Middle frontal gyrus (tissue), 1 donor: ENCODE measurements around the gene RPL18.
"Not testable (repeated sequence)": the region's sequence is repeated elsewhere in the genome, so short reads cannot be mapped to it uniquely, and the experiment has no call there.

Experiments
- DNase-seq: peaks from one replicate; pipeline ENCODE4 v3.0.0-alpha.2; 2015; ENCODE audit warnings: low spot score; ENCODE audit errors: extremely low spot score

The RPL18 gene

GRCh38 chr19:48644839-48645619 lies 26.1 kb upstream of the RPL18 start:
- peak; percentile 52 for DNase-seq

GRCh38 chr19:48644355-48644754 lies 25.4 kb upstream of the RPL18 start:
- DNase-seq: no peak

- DNase-seq: no peak
These were observed 23.9 kb upstream of the RPL18 start for GRCh38 chr19:48642862-48643261.

- no peak for DNase-seq
These were observed 22.9 kb upstream of the RPL18 start for GRCh38 chr19:48641850-48642249.

- DNase-seq: no peak
These were observed 20.8 kb upstream of the RPL18 start for GRCh38 chr19:48639483-48640375.

- no peak for DNase-seq
These were observed 19.9 kb upstream of the RPL18 start for GRCh38 chr19:48638831-48639381.

GRCh38 chr19:48637948-48638830 lies 19.2 kb upstream of the RPL18 start:
- peak; percentile 61 for DNase-seq

GRCh38 chr19:48637449-48637947 lies 18.5 kb upstream of the RPL18 start:
- DNase-seq: peak; percentile 99

- DNase-seq: no peak
These were observed 18.0 kb upstream of the RPL18 start, which contains the start of gene DBP for GRCh38 chr19:48636859-48637448. Gene DBP, minus strand, starts transcription at chr19:48637379. Its CDS starts 385 bp downstream, at chr19:48636994.

GRCh38 chr19:48635966-48636858 lies 17.2 kb upstream of the RPL18 start:
- DNase-seq: no peak

GRCh38 chr19:48635263-48635965 lies 16.4 kb upstream of the RPL18 start:
- no peak for DNase-seq

GRCh38 chr19:48634424-48635262 lies 15.7 kb upstream of the RPL18 start:
- DNase-seq: peak; percentile 87

GRCh38 chr19:48634036-48634342 lies 15.0 kb upstream of the RPL18 start:
- no peak for DNase-seq

- DNase-seq: no peak
These were observed 14.4 kb upstream of the RPL18 start for GRCh38 chr19:48633148-48634035.

- no peak for DNase-seq
These were observed 13.7 kb upstream of the RPL18 start for GRCh38 chr19:48632692-48633147.

- not testable (repeated sequence) for DNase-seq
These were observed 13.3 kb upstream of the RPL18 start for GRCh38 chr19:48632286-48632685.

- DNase-seq: no peak
These were observed 12.2 kb upstream of the RPL18 start for GRCh38 chr19:48631225-48631624.
